NOMO-1 (cell line): ENCODE results near the gene PTPDC1.

Source experiments
- DNase-seq, 2 experiments: peaks; one replicate each; lab custom pipeline; 2025; ENCODE audit not compliant: unreplicated experiment in 2 of 2; lab: John Stamatoyannopoulos, UW

PTPDC1 gene, protein sequence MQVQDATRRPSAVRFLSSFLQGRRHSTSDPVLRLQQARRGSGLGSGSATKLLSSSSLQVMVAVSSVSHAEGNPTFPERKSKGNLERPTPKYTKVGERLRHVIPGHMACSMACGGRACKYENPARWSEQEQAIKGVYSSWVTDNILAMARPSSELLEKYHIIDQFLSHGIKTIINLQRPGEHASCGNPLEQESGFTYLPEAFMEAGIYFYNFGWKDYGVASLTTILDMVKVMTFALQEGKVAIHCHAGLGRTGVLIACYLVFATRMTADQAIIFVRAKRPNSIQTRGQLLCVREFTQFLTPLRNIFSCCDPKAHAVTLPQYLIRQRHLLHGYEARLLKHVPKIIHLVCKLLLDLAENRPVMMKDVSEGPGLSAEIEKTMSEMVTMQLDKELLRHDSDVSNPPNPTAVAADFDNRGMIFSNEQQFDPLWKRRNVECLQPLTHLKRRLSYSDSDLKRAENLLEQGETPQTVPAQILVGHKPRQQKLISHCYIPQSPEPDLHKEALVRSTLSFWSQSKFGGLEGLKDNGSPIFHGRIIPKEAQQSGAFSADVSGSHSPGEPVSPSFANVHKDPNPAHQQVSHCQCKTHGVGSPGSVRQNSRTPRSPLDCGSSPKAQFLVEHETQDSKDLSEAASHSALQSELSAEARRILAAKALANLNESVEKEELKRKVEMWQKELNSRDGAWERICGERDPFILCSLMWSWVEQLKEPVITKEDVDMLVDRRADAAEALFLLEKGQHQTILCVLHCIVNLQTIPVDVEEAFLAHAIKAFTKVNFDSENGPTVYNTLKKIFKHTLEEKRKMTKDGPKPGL

GRCh38 chr9:94084314-94084713, at the start of gene PTPDC1:
Gene PTPDC1, plus strand, starts transcription at chr9:94084464. Its CDS starts 67 bp downstream, at chr9:94084531.
- DNase-seq: no peak

DNA sequence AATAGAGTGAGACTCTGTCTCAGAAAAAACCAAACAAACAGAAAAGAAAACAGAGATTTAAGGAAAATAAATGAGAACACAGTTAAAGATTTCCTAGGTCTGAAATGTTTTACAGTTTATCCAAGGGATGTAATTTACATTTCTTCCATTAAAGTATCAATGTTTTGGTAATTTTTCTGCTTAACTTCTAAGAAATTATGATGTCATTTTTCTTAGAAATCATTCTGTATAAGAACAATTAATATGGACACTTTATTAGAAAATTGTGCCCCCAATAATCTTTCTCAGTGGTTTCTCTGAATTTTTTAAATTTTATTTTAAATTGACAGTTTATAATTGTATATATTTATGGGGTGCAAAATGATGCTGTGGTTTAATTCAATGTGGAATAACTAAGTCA, 49.8 kb upstream of the PTPDC1 start:
- no peak for DNase-seq

DNA sequence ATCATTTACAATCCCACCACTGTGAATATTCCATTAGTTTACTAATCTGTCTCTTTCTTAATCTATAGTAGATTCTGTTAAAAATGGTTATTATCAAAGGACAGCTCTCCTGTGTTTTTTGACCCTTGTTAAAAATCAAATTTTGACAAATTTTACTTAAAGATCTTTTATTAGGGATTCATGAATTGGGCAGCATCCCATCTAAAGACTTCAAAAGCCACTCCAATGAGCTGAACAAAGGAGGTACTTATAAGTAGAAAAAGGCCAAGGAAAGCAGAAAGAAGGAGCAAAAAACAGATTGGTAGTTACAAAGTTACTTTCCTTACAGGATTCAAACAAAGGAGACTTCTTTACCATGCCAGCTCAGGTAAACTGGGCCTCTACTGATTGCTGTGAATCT, 44.5 kb upstream of the PTPDC1 start:
- DNase-seq: no peak

GRCh38 chr9:94042516-94043360, 41.5 kb upstream of the PTPDC1 start:
- no peak for DNase-seq

DNA sequence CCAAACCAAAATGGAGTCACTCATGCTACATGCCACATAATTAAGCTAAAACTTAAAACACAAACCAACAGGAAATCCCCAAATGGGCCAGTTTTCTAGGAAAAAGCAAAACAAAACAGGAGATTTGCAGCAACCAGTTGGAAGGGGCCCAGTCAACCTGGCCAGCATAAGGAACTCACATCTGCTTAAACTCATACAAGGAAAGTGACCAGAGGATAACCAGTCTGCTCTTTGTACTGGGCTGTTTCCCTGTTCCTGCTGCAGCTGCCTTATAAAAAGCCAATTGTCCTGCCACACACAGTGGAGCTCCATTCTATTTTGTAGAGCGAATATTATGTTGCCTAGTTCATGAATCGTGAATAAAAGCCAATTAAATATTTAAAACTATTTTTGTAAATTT, 29.5 kb upstream of the PTPDC1 start:
- no peak for DNase-seq

- DNase-seq: no peak
These were observed 27.8 kb upstream of the PTPDC1 start for GRCh38 chr9:94056442-94056974.

DNA sequence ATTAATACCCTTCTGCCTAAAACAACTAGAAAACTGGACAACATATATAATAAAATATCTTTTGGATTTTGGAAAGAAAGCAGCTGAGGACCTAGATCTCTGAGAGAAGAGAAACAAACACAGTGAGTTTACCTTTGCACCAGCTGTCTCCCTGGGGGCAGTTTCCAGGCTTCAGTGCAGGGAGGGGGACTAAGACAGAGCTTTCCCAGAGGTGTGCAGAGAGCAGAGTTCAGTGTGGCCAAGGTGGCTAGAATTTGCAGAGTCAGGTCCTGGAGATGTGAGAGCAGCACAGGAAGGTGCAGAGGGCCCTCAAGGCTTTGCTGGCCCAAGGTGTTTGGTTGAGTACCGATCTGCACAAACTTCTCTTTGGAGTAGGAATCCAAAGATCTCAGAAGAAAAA, 26.3 kb upstream of the PTPDC1 start:
- DNase-seq: no peak

DNA sequence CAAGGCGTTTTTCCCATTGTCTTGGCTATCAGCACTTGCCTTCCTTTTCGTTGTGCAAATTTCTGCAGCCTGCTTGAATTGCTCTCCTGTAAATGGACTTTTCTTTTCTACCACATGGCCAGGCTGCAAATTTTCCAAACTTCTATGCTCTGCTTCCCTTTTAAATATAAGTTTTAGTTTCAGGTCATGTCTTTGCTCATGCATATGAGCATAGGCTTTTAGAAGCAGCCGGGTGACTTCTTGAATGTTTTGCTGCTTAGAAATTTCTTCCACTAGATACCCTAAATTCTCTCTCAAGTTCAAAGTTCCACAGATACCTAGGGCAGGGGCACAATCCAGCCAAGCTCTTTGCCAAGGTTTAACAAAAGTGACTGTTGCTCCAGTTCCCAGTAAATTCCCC, 22.4 kb upstream of the PTPDC1 start:
- no peak for DNase-seq

DNA sequence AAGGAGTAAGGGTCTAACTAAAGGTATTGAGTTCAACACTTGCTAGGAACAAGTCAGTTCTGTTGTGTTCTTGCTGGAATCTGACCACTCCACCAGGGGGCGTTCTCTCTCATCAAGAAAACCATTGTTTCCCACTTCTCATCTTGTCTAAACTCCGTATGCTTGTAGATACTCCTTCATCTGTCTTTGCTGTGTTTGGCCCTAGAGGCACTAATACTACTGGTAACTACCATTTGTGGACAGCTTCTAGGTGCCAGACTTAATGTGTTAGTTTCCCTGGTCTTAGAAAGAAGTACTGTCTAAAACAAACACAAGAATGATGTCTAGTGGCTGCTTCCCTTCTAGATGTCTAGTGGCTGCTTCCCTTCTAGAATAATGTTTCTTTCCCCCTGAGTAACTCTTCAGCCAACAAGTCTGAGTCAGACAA, 18.7 kb upstream of the PTPDC1 start:
- peak; percentile 4 to 55 for DNase-seq

DNA sequence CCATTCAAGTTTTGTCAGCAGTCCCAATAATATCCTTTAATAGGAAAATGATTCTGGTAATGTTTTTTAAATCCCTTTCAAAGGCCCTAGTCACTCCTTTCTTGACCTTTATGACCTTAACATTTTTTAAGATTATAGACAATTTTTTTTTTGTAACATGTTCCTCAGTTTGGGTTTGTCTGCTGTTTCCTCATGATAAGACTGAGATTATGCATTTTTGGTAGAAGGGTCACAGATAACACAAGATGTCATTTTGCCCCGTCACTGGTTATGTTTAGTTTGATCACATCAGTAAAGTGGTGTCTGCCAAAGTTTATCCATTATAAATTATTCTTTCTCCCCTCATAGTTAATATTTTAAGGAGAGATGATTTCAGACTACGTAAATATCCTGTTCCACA, 16.0 kb upstream of the PTPDC1 start:
- no peak for DNase-seq

DNA sequence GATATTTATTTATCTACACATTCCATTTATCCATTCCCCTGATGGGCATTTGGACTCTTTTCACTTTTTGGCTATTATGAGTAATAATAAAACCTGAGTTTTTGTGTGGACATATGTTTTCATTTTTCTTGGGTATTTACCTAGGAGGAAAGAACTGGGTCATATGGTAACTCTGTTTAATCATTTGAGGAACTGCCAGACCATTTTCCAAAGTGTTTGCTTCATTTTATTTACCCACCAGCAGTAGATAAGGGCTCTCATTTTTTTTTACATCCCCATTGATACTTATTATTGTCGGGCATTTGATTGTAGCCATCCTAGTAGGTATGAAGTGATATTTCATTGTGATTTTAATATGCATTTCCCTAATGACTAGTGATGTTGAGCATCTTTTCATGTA, 7.7 kb upstream of the PTPDC1 start:
- no peak for DNase-seq

DNA sequence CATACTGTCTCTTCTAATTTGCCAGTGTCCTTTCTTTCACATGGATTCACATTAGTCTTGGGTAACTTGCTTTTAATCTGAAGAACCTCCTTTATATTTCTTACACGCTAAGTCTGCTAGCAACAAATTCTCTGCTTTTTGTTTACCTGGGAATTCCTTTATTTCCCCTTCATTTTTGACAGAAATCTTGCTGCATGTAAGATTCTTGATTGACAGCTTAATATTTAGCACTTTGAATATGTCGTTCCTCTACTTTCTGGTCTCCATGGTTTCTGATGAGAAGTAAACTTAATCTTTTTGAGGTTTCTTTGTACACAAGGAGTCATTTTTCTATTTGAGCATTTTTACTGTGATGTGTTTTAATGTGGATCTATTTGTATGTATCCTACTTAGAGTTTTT, 6.2 kb upstream of the PTPDC1 start:
- no peak for DNase-seq

- no peak for DNase-seq
These were observed 5.0 kb upstream of the PTPDC1 start for GRCh38 chr9:94079236-94079635.

DNA sequence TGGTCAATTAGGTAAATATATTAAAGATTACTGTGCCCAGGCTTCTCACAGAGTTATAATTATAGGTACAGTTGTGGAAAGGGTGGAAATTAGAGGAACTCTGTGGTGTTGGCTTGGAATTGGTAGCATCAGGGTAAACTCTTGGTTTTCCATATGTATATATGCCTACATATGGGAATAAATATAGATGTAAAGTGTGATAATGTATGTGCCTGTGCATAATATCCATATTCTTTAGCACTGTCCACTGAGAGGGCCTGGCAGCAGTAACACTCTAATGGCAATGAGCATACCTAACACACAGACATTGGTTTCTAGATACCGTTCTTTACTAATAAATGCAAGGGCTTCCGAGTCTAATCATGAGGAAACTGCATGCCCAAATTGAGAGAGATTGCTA, 4.0 kb upstream of the PTPDC1 start:
- no peak for DNase-seq

GRCh38 chr9:94081435-94081834, 2.8 kb upstream of the PTPDC1 start:
- DNase-seq: no peak

- DNase-seq: no peak
These were observed 2.3 kb upstream of the PTPDC1 start for GRCh38 chr9:94081864-94082463.

- DNase-seq: no peak
These were observed 1.7 kb upstream of the PTPDC1 start for GRCh38 chr9:94082553-94082952.

DNA sequence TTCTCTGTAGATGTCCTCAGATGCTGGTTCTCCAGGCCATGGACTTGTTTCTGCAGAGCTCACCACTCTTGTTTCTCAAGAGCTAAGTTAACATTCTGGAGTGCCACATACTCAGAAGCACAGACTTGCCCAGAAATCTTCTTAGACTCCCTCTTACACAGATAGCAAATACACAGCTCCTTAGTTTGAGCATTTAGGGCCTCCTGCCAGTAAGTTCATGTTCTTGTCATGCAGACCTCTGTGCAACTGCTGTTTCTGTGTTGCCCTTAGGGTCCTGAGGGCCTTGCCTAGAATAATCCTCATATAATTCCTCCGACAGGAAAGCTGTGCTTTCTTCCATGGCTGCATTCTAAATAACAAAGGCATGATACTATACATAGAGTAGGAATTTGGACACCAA, 1.3 kb upstream of the PTPDC1 start:
- no peak for DNase-seq

GRCh38 chr9:94083384-94083783, 880 bp upstream of the PTPDC1 start:
- DNase-seq: no peak

GRCh38 chr9:94085062-94085639, 887 bp downstream of the PTPDC1 start:
- no peak for DNase-seq
